Liver (tissue), 3 donors: ENCODE results near the gene INHBC.

Experiments used
- CTCF ChIP-seq: fragments of 150-350 bp; IDR thresholded peaks from 2 replicates; pipeline ENCODE4 v1.5.1; 2017; ENCODE audit warnings: improper control_type of control experiment, low read depth, low read length; ENCODE audit not compliant: missing input control
- GABPA ChIP-seq, 2 donors: IDR thresholded peaks in 1 of 2; conservative IDR thresholded peaks in 1 of 2; 2 replicates each; pipeline ENCODE4 v1.6.1; 2016; ENCODE audit warnings: antibody characterized with exemption in 2 of 2, mild to moderate bottlenecking in 1 of 2, moderate library complexity in 1 of 2
- JUND ChIP-seq, 2 donors: IDR thresholded peaks; 2 replicates each; pipeline ENCODE4 v1.6.1; 2016; ENCODE audit warnings: antibody characterized with exemption in 2 of 2
- ZBTB33 ChIP-seq: IDR thresholded peaks from 2 replicates; pipeline ENCODE4 v1.6.1; 2016; ENCODE audit warnings: antibody characterized with exemption
- donor health status: healthy.
- donor health status: healthy.

GRCh38 chr12:57474862-57475261 is 40.3 kb downstream of the INHBC start:
- TF ChIP-seq ZBTB33 (no peak), CTCF (no peak), GABPA (IDR thresholded peaks at IDR 0.05 in 1 of 2, conservative IDR thresholded peaks at IDR 0.05 in 1 of 2) (no peak), JUND (IDR thresholded peaks at IDR 0.05) (no peak)
